ENCODE results near the gene PKNOX2.

The PKNOX2 gene

DNA sequence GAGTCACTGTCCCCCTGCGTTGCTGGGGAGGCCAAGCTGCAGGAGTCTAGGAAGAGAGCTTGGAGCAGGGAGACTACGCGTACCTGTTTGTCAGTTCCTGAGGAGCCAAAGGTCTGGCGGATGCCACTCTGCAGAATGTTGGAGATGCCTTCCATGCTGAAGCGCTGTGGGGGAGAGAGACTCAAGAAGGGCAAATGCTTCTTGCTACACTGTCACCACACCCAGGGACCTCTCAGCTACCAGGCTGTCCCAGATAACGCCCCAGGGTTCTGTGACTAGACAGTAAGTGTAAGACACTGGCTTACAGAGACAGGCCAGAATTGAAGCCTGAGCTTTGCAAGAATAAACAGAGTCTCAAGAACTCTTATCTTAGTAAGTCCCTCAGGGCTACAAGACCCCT is 289.5 kb downstream of the PKNOX2 start:
- in situ Hi-C loops (cut with HindIII; ENCODE audit: low sequenced_read_pairs) = no loop called here

GRCh38 chr11:125455851-125456250 is 291.3 kb downstream of the PKNOX2 start:
- in situ Hi-C loops (cut with HindIII; ENCODE audit: low sequenced_read_pairs) = no loop called here

DNA sequence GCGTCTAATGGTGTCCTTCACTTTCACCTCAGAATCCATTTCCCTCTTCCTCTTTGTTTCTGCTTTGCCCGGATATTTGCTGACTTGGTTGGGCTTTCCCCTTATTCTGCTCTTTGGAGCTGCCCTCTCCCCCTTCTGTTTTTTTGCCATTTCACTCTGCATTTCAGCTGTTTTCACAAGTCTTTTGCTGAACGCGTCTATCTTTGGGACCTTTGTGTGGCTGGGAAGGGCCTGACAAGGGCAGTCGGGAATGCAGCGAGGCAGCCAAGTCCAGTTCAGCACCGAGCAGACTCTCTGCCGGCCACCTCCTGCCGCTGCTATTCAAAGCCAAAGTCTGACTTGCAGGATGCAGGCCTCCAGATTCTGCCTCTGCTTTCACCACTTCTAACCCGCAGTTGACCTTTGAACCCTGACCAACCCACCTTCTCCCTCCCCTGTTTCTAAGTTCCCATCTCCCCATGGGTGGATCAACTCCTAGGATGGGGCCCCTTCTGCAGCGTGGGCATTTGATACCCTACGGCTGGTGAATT is 293.3 kb downstream of the PKNOX2 start:
- in situ Hi-C loops (cut with HindIII; ENCODE audit: low sequenced_read_pairs) = no loop called here

- in situ Hi-C loops (cut with HindIII; ENCODE audit: low sequenced_read_pairs) = no loop called here
These were observed 295.7 kb downstream of the PKNOX2 start for GRCh38 chr11:125460275-125460674.

- in situ Hi-C loops (cut with HindIII; ENCODE audit: low sequenced_read_pairs) = no loop called here
These were observed 299.2 kb downstream of the PKNOX2 start for GRCh38 chr11:125463590-125464269.

- in situ Hi-C loops (cut with HindIII; ENCODE audit: low sequenced_read_pairs) = no loop called here
These were observed 299.7 kb downstream of the PKNOX2 start for GRCh38 chr11:125464270-125464662.

DNA sequence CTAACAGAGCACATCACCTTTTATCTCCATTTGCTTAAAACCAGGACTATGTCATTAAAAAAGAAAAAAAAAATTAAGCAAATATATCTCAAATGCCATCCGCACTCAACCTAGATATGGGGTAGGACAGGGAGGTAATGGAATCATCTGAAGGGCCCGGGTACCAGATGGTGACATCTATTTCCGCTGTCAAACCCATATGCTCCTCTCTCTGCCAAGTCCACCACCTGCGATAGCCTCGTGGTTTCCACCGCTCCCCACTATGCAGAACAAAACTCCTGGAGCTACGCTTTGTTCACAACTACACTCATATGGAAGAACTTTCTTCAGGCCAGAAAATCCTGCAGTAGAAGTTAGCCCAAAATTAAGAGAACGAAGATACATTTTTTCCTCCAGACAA is 300.1 kb downstream of the PKNOX2 start:
- in situ Hi-C loops (cut with HindIII; ENCODE audit: low sequenced_read_pairs) = no loop called here

DNA sequence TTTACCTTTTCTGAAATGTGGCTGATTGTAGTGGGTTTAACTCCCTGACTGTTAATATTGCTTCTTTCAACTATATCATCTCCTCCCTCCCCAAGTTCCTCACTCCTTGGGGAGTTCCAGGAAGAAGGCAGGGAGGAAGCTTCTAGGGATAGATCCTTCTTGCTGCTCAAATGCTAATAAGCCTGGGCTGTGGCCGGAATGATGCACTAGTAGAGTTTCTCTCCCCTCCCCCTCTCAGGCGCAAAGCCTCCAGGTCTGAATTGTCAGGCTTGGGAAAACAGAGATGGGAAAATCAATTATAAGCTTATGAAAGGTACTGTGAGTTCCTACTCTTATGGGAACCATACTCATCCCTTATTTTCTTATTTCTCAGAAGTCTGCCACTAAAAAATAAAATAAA is 300.7 kb downstream of the PKNOX2 start:
- in situ Hi-C loops (cut with HindIII; ENCODE audit: low sequenced_read_pairs) = no loop called here

DNA sequence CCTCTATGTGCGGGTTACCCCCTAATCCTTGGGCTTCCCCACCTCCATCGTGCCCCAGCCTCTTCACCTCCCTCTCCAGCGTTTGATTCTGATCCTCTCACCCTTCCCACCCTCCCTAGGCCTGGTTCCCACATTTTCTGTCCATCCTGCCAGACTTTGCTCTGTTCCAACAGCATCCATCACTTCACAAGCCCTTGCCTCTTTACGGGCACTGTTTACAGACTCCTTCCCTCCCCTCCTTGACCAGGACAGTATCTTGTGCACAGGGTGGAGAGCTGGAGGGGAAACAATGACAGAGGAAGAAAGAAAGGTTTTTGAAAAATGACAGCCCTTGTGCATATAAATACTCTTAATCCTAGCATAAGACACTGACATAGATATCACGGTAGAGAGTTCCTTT is 301.1 kb downstream of the PKNOX2 start:
- in situ Hi-C loops (cut with HindIII; ENCODE audit: low sequenced_read_pairs) = no loop called here

DNA sequence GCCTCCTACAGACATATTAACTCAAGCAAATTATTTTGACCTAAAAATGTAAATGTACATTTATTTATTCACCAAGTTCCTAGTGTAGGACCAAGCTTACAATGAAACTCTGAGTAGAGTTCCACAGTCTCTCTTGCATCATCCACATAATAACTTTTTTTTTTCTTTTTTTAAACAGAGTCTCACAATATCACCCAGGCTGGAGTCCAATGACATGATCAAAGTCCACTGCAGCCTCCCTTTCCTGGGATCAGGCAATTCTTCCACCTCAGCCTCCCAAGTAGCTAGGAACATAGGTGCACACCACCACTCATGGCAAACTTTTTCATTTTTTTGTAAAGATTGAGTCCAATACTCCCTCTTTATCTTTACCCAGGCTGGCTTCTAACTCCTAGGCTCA is 303.5 kb downstream of the PKNOX2 start:
- in situ Hi-C loops (cut with HindIII; ENCODE audit: low sequenced_read_pairs) = no loop called here

- in situ Hi-C loops (cut with HindIII; ENCODE audit: low sequenced_read_pairs) = no loop called here
These were observed 304.3 kb downstream of the PKNOX2 start for GRCh38 chr11:125468852-125469251.

DNA sequence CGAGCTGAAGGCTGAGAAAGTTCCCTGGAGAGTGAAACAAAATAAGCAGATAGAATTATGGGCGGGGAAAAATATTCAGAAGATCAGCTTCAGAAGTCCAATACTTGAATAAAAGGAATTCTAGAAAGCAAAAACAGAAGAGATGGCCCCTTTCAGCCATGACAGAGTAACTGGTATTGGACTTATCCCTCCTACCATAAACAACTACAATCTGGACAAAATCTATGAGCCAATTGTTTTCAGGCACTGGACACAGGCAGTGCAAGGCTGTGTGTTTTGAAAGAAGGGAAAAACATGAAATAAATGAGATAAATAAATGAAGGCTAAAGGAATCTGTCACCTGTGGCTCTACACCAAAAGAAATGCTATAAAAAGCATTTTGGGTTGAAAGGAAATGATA is 305.8 kb downstream of the PKNOX2 start:
- in situ Hi-C loops (cut with HindIII; ENCODE audit: low sequenced_read_pairs) = no loop called here

DNA sequence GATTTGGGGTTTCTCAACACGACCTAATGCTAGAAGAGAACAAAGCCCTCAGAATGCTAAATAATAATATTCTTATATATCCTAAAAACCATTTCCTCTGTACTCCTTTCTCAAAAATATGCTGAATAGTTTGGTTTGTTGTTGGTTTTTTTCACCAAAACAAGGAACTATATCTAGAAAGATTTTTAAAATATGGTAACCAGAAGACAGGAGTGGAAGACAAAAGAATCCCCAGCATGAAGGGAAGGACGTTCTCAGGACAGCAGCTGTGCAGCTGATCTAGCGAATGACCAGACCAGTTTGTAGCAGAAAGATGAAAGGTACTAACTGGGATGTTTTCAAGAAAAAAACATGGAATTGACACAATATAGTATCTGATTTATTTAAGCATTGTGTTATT is 312.2 kb downstream of the PKNOX2 start:
- in situ Hi-C loops (cut with HindIII; ENCODE audit: low sequenced_read_pairs) = no loop called here

GRCh38 chr11:125479137-125479536 is 314.6 kb downstream of the PKNOX2 start:
- in situ Hi-C loops (cut with HindIII; ENCODE audit: low sequenced_read_pairs) = no loop called here

DNA sequence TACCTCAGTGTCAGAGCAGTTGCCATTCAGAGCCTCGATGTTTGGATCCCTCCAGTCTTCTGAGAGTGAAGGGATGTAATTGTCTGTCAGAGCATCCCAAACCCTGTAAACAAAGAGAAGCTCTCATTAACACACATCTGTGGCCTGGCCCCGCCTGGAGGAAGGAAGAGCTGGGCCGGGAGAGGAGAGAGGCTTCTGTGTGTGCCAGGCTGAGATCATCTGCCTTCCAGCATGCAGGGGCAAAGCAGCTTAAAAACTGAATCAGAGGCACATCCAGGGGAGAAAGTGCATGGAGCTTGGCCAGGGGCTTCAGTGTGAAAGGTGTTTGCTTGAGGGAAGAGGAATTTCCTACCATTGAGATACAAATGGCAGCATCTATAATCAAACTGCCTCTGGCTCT is 317.0 kb downstream of the PKNOX2 start:
- in situ Hi-C loops (cut with HindIII; ENCODE audit: low sequenced_read_pairs) = no loop called here

Measured in DLD1 (cell line).